HG02885 (cell line): Measurements from ENCODE around the gene NRBF2.
"Not testable (repeated sequence)": the region's sequence is repeated elsewhere in the genome, so short reads cannot be mapped to it uniquely, and the experiment has no call there.

ENCODE experiments used
- ATAC-seq: cut with Tn5 transposase; IDR thresholded peaks from one replicate; pipeline ENCODE4 v1.9.1; 2021; ENCODE audit warnings: mild to moderate bottlenecking; ENCODE audit not compliant: unreplicated experiment, poor library complexity

Gene NRBF2

GRCh38 chr10:63116452-63117072, 16.6 kb upstream of the NRBF2 start:
- ATAC-seq: no peak

DNA sequence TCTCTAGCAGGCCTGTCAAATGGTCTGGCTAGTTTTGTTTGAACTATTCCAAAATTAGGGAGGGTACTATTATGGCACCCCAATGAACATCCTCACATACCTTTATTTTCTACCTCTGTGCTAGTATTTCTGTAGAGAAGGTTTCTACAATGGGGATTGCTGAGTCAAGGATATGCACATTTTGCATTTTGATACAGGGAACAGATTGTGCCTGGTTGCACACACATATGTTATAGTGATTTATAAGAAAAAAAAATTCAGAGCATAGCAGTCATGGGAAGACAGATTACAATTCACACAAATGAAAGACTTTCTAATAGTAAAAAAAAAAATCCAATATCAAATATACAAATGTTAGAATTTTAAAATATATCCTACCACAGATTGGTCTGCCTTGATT, 14.1 kb upstream of the NRBF2 start:
- no peak for ATAC-seq

- no peak for ATAC-seq
Measured at GRCh38 chr10:63120554-63120953, 12.6 kb upstream of the NRBF2 start.

DNA sequence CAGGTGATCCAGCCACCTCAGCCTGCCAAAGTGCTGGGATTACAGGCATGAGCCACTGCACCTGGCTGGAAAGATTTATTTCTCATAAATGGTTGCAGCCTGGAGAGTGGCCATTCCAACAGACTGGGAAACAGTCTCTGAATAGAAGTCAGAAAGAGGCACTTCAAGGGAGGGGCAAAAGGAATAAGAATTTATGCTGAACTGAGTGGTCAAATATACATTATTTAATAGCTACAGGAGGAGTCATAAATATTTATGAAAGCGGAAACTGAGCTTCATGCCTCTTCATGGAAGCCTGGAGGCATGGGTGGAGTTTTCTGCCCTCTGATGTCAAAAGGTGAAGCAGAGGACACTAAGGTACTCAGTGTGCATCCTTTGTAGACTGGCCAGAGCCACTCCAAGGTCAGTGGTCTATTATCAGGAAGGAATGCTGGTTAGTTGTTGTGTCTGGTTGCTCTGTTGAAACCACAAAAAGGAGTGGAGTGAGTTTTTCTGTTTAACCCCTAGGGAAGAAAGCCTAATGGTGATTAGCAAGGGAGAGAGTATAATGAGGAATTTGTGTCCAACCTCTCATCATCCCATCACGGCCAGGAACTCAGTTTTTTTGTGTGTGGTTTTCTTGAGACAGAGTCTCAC, 9.3 kb upstream of the NRBF2 start:
- ATAC-seq: no peak

DNA sequence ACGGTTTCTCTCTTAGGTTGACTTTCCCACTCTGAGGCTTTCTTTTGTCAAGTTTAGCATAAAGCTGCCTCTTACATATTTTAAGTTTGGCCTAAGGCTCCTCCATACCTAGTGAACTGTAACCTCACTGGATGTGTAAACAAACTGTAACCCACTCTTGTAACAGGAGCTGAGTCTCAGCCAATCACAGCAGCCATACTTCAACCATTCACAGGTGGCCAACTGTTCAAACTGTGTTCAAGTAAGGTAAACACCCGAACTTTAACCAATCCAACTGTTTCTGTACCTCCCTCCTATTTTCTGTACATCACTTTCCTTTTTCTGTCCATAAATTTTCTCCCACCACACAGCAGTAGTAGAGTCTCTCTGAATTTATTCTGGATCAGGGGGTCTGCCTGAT, 7.7 kb upstream of the NRBF2 start:
- ATAC-seq: no peak

GRCh38 chr10:63128443-63128842, 4.7 kb upstream of the NRBF2 start:
- no peak for ATAC-seq

GRCh38 chr10:63129888-63130287, 3.2 kb upstream of the NRBF2 start:
- ATAC-seq: no peak

- no peak for ATAC-seq
Measured at GRCh38 chr10:63132651-63133055, 475 bp upstream of the NRBF2 start.

DNA sequence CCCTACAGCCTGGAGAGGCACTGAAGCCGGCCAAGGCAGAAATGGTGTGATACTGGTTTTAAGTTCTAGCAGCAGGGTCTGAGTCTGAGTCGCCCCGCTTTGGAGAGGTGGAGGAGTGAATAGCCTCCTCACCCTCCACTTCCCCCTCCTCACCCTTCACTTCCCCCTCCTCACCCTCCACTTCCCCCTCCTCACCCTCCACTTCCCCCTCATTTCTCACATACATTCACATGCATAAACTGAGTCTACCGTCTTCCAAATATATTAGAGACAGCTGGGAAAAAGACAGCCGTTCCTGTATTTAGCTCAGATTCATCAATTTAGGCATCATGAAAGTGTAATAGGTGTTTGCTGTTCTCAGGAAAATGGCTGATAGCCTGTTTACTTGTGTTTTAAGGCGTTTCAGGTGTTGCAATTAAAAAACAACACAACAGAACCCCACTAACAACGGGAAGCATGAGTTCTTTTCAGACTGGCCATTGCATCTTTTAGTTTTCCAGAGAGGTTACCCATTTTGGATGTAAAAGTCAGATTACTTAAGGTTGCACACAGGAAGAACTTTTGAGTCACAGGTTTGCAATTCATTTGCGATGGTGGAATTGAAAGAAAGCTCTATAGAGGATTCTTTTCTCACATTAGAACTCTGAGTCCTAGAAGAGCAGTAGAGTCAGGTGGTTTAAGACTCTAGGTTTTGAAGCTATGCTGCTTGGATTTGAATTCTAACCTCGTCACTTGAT, 861 bp downstream of the NRBF2 start:
- no peak for ATAC-seq

- no peak for ATAC-seq
Measured at GRCh38 chr10:63137306-63137705, 4.2 kb downstream of the NRBF2 start.

DNA sequence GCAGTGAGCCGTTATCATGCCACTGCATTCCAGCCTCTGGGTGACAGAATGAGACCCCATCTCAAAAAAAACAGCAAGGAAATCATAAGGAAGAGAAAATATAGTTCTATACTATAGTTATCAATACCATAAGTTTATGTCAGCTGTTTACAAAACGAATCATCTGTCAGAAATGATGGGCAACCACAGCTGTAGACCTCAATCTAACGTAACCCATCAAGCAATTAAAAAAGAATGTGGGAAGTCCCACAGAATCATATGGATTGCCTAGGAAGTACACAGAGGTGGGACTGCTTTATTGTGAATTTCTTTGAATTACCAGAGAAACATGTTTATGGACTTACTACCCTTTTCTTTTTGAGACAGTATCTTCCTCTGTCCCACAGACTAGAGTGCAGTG, 6.9 kb downstream of the NRBF2 start:
- no peak for ATAC-seq

GRCh38 chr10:63142136-63142535, 9.0 kb downstream of the NRBF2 start:
- no peak for ATAC-seq

- ATAC-seq: no peak
Measured at GRCh38 chr10:63143987-63144386, 10.9 kb downstream of the NRBF2 start.

- ATAC-seq: peak; percentile 78
Measured at GRCh38 chr10:63145782-63146181, 12.7 kb downstream of the NRBF2 start.

GRCh38 chr10:63146503-63146902, 13.4 kb downstream of the NRBF2 start:
- no peak for ATAC-seq

GRCh38 chr10:63150745-63151144, 17.6 kb downstream of the NRBF2 start:
- ATAC-seq: no peak

GRCh38 chr10:63153868-63154545, 20.9 kb downstream of the NRBF2 start:
- ATAC-seq: not testable (repeated sequence)

DNA sequence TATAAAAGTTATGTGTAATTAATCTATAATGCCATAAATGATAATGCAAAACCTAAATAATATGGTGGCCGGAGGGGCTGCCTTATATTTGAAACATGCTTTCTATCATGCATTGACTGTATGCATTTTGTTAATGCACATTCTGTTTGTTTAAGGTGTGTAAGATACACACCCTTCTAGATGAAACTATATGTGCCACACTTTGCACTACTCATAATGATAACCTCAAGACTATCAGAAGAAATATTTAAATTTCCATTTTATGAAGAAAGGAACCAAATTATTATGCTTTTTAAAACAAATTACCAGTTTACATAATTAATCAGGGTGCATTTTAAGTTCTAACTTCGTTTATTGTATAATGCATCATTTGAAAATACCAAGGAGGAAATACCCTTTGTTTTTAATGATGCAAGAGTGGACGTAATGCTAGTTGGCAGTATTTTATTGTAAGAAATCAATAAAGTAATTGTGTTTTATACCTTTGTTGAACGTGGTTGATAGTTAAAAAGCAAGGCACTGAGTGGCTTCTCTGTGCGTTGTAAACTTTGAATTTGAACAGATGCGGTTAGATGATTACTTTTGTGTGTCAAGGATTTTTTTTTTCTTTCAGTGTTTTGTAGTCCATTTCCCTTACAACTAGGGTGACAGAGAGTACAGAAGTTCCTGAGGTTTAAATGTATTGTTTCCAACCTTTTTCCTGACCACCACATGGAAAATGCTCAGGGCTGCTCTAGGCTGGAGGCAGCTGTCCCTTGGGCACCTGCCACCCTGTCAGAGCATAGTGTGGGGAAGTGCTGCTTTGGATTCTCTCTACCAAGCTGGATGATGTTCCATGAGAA, 21.6 kb downstream of the NRBF2 start:
- no peak for ATAC-seq

- ATAC-seq: no peak
Measured at GRCh38 chr10:63155388-63156020, 22.4 kb downstream of the NRBF2 start.

DNA sequence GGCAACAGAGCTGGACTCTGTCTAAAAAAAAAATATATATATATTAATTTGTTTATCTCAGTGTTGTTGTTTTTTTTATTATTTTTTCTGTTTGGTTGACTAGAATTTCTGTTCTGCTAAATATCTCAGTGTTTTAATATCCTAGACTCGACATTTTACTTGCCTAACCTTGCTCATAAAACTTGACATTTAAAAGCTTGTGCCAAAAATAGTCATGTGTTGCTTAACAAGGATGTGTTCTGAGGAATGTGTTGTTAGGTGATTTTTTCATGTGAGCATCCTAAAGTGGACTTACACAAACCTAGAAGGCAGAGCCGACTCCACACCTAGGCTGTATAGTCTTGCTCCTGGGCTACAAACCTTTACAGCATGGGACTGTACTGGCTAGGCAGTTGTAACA, 23.1 kb downstream of the NRBF2 start:
- no peak for ATAC-seq
